Measurements from ENCODE around the gene TAOK1. TPM values are rescaled to one million over a fixed set of nuclear protein-coding genes. Genes with fewer than 3 reads are reported as not detected.
"Not testable (repeated sequence)": the region's sequence is repeated elsewhere in the genome, so short reads cannot be mapped to it uniquely, and the experiment has no call there.

Gene TAOK1
- polyA plus RNA-seq, 1 donor, result 32.3 TPM

DNA sequence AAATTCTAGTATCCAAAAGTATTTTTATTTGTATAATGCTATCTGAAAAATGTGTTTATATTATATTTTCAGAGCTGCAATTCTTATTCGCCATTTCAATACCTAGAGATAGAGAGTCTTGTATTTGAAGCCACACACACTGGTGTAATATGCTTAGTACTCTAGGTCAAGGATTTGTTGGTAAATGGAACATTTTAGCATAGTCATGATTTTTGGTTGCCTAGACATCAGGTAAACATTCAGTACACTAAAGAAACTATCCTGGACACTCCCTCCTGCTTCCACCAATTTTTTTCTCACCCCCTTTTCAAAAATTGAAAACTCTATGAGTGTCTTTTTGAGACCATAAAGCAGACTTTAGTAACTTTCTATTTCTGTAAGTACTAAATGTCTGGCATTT lies 155.9 kb downstream of the TAOK1 start:
- no peak for DNase-seq (ENCODE audit: low read depth)

DNA sequence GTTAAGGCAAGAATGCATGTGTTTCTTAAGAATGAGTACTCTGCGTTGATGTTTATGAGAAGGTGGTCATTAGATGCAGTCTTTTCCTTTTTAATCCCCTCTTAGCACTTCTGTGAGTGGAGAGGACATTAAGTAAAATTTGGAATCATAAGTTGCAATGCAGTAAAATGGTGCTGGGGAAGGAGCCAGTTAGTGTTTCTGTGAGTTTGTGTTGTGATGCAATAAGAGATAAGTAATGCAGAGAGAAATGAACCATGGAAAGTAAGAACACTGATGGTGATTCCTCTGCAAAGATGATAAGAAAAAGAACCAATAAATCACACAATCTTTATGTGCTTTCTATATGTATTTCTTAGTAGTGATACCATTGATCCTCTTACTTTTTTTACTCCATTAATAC lies 156.7 kb downstream of the TAOK1 start:
- DNase-seq (ENCODE audit: low read depth), result no peak

DNA sequence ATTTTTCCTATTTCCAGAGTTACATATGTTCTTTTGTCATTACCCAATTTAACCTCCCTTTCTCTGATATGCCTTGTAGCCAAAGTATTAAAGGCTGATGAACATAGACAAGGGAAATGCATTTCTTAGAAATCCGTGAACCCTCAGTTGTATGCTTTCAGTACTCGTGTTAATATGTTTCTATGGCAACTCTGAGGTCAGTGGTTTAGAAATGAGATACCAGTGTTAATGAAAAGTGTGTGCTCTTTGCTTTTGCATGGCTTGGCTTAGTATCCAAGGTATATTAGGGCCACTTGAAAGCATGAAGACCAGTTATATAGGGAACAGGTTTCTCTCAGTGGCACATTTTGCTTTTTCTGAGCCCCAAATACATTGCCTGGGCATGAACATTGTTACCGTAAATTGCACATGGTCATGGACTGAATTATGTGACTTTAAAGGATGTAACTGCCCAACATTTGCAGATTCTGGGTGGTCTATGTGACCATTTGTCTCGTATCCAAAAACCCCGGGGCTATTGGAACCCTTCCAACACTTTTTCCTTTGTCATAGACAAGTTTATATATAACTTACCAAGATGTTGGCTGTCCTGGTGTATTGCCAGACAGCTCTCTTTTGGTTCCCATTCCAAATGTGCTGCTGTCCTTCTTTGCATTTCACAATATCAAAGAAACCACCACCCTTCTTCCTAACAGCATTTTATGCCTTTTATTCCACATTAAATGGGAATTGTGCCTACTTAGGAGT lies 159.2 kb downstream of the TAOK1 start:
- no peak for DNase-seq (ENCODE audit: low read depth)

DNA sequence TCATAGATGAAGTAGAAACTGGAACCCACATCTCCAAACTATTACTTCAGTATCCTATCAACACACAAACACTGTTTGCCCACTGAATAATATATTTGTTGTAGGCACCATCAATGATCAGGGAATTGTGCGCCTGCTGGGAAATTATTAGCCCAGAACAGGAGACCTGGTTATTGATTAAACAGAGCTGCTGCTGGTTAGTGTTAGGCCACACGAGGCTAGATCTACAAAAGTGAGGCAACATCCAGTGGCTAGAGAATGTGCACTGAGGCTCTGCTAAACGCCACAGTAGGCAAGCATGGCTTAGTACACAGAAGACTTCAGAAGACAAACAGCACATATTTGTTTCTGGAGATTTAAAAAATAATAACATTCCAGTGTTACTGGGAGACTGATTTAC lies 165.7 kb downstream of the TAOK1 start:
- no peak for DNase-seq (ENCODE audit: low read depth)

DNA sequence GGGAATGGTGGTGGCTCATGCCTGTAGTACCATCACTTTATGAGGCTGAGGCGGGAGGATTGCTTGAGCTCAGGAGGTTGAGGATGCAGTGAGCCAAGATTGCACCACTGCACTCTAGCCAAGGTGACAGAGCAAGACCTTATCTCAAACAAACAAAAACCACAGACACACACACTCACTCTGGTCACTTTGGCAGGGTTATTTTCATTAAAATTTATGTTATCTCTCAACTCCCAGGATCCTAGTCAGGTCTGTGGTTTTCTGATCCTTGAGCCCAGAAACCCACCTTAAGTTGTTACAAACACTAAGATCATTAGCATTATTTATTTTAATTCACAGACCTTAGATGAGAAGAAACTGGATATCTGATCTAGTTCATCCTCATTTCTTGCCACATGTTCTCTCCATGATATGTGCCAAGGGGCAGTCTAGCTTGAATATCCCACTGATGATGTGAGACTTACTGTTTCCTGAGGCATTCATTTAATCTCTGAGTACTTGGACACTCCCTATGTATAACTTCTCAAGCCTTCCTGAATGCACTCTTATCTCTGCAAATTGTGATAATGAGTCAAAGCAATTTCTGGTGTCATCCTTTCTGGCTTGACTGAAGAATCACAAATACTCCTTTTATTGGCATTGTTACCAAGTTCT lies 167.0 kb downstream of the TAOK1 start:
- no peak for DNase-seq (ENCODE audit: low read depth)

DNA sequence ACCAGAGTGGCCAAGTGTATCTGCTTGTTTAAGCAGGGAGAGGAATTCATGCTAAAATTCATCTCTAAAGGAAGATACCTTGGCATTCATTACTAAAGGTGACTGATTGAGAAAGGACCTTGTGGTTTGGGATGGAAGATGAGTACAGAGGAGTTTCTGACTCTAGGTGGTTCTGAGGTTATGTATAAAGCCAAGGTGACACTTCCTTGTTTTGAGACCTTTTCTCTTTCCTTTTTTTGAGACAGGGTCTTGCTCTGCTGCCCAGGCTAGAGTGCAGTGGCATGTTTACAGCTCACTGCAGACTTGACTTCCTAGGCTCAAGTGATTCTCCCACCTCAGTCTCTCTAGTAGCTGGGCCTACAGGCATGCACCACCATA lies 167.6 kb downstream of the TAOK1 start:
- DNase-seq (ENCODE audit: low read depth), result no peak

DNA sequence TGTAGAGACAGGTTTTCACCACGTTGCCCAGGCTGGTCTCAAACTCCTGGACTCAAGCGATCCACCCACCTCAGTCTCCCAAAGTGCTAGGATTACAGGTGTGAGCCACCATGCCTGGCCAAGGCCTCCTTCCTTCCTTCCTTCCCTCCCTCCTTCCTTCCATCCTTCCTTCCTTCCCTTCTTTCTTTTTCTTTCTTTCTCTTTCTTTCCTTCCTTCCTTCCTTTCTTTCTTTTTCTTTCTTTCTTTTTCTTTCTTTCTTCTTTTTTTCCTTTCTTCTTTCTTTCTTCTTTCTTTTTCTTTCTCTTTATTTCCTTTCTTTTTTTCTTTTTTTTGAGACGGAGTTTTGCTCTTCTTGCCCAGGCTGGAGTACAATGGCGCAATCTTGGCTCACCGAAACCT lies 168.0 kb downstream of the TAOK1 start:
- not testable (repeated sequence) for DNase-seq (ENCODE audit: low read depth)

DNA sequence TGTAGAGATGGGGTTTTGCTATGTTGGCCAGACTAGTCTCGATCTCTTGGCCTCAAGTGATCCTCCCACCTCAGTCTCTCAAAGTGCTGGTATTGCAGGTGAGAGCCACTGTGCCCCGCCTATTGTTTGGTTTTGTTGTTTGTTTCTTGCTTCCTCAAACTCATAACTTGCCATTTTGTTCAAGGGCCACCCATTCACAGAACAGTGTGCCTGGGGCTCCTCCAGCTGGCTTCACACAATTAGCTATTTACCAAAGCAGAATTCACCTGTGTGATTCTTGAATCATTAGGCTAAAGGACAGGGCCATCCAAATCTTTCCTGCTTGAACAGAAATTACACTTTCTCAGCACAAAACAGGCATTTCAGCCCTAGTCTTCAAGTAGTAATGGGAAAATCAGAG lies 169.5 kb downstream of the TAOK1 start:
- DNase-seq (ENCODE audit: low read depth), result no peak

DNA sequence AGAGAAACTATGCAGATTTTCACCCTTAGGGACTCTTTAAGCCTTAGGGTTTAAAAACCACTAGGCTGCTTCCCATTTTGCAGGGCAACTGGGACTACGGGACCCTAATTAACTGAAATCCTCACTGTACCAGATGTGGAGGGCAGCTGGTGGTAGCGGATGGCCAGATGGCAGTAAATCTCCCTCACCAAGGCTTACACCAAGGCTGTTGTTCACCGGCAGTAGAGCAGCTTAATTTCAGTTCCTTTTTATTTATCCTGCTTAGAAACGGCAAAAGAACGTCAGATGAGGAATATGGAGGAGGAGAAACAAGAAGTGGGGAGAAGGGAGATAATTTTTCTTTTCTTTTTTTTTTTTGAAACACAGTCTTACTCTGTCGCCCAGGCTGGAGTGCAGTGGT lies 170.2 kb downstream of the TAOK1 start:
- no peak for DNase-seq (ENCODE audit: low read depth)

DNA sequence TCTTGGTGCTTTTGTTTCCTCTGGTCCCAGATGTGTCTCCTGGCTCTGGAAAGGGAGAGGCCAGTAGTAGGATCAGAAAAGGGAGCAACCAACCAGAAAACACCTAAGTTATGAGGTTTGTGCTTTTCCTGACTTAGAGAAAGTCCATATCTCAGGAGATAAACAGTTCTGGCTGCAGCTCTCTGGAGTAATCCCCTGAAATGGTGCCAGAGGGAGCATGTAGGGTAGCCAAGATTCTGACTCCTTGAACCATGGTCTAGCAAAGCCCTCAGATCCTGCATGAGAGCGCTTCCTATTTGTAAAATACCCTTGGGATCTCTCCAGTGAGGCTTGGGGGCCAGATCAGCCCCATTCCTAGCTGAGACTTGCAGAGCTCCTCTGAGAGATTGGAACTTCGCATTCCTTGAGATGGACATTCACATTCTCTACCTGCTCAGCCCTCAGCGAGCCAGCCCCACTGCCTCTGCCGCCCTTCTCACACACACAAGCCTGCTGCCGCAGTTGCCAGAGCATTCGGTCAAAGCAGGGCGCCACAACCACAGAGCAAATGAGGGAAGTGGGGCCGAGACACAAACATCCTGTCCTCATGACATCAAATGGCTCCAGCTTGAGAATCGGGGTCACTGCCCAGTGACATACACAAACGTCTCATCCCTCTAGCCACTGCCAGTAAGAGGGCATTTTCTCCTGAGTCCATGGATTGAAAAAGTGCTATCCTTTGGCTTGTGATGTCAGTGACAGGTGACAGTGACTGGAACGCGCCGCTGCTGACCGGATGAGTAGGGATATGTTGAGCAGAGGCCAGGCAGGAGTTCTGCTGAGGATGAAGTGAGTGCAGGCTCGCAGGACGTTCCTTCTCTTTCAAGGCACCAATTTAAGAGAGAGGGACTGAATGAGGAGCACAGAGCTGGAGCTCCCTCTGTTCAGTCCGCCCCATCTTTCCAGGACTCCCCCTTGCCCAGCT lies 171.7 kb downstream of the TAOK1 start:
- no peak for DNase-seq (ENCODE audit: low read depth)

DNA sequence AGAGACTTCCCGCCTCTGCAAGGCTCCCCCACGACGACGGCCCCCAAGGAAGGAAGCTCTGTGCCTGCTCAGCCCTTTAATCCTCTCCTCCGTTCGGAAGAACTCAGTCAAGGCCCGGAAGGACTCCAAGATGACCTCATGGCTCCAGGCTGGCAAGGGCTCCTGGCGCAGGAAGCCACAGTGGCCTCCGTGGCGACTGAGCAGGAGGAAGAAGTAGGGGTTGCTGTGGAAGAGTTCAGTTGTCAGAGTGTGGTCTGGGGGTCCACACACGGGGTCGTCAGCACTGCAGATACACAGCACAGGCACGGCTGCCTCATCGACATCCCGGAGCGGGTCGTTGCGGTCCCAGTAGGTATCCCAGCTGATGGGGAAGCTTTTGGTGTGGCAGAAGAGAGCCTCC lies 172.5 kb downstream of the TAOK1 start:
- DNase-seq (ENCODE audit: low read depth), result no peak

DNA sequence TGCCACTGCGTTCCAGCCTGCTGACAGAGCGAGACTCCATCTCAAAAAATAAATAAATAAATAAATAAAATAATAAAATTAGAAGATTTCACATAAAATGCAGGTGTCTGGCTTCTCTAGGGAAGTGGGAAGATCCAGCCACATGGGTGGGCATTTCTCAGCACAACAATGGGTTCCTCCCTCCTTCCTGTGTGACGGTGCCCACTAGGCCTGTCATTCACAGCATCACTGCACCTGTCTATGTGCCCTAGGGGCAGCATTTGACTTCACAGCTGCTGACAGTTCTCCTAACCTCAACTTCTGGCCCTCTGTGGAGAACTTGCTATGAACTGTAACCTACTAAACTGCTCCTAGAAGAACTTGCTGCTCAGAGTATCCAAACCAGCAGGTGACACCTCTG lies 173.7 kb downstream of the TAOK1 start:
- no peak for DNase-seq (ENCODE audit: low read depth)

DNA sequence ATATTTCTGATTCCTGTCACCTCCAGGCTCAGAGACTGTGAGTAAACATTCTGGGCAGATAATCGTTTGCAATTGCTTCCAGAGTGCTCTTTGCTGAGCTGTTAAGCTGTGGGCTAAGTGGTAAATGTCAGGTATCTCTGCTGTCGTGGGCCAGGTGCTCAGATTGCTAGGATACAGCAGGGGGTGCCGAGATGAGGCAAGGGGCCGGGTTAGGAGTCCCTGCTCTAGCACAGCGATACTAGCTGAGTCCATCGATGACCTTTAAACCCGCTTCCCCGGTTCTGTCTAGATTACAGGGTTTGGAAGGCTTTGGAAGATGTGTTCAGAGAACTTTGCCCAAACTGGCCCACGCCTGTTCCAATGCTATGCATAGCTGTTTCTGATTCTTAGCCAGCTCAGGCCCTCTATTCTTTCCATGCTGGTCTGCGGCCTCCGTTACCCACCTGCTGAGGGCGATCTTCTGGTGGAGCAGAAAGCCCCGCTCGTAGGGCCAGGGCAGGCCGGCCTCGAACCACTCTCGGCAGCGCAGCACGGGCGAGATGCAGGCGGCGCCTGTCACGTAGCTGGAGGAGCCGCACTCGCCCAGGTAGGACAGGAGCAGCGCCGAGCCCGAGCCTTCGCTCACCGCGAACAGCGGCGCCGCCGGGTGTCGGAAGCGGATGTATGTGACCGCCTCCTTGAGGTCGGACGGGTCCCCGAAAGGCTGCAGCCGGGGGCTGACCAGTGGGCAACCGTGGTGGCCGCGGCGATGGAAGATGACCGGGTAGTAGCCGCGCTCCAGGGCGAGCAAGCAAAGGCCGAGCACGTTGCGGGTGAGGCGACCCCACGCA lies 175.7 kb downstream of the TAOK1 start:
- DNase-seq (ENCODE audit: low read depth), result no peak

DNA sequence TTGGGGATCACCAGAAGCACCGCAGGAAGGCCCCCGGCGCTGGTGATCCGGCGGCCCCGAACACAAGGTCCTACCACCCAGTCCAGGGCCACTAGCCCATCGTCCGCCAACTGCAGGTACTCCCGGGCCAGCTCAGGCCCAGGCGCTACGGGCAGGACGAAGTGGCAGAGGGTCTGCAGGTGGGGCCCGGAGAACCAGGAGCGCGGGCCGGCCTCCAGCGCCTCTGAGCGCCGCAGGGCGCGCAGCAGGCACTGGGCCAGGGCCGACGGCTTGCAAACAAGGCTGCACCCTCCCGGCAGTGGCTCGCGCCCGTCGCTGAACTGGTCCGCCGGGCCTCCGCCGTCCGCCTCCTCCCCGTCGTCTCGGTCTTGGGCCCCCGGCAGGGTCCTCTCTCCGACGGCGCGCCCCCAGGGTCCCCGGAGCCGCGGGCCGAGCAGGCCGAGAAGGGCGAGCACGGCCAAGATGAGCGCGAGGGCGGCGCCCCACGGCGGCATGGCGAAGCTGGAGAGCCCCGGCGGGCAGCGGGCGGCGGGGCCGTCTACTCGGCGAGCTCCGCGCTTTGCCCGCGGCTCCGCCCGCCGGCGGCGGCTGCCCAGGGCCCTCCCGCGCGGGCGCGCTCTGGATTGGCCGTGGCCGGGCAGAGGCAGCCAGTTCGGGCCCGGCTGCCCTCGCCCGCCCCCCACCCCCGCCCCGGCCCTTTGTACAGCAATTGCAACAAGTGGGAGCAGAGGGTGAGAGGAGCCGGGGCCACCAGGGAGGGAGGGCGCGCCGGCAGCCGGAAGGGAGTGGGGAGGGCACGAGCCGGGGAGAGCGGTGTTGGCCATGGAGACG lies 176.5 kb downstream of the TAOK1 start, which contains the start of gene ABHD15:
ABHD15 (minus strand) TSS at position 565 of the 831 bp plus-strand sequence; CDS start at position 494, 71 bp downstream.
- no peak for DNase-seq (ENCODE audit: low read depth)

DNA sequence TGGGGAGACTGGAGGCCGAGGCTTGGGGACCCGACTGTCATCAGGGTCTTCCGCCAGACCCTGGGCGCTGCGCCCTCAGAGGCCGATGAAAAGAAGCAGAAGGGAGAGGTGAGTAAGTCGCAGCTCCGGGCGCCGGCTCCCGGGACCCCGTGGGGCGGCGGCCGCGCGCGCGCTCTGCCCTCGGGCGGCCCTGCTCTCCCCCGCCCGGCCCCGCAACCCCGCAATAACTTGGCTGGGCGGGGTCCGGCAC lies 177.1 kb downstream of the TAOK1 start:
- no peak for DNase-seq (ENCODE audit: low read depth)

DNA sequence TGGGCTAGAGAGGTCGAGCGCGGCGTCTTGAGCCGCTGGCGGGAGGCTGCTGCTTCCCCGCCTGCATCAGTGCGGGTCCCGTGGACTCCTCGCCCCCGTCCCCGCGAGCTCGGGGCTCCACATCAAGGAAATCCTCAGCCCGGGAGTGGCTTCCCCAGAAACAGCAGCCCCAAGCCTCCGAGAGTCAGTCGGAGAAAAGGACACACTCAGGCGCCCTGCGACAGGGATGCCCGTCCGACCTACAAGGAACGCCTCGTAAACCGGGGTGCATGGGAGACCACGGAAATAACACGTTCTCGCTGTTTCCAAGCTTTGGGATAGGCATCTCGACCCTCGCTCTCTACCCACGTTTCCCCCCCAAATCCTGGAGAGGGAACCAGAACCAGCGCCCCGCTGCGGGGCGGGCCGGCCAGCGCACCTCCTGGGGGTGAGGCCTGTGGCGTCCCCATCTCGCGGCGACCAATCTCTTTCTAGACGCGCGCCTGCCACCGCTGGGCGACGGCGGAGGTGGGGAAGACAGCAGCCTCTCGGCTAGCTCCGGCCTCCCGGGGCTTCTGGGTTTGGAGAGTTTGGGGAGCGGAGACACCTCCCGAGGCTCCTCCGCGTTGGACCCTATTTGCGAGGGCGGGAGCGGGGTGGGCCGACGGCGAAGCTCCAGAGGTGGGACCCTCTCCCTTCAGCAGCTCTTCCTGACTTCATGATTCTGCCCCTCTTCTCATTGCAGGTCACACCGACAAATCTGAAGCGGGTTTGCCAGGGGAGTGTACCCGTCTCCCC lies 177.6 kb downstream of the TAOK1 start:
- DNase-seq (ENCODE audit: low read depth), result no peak

DNA sequence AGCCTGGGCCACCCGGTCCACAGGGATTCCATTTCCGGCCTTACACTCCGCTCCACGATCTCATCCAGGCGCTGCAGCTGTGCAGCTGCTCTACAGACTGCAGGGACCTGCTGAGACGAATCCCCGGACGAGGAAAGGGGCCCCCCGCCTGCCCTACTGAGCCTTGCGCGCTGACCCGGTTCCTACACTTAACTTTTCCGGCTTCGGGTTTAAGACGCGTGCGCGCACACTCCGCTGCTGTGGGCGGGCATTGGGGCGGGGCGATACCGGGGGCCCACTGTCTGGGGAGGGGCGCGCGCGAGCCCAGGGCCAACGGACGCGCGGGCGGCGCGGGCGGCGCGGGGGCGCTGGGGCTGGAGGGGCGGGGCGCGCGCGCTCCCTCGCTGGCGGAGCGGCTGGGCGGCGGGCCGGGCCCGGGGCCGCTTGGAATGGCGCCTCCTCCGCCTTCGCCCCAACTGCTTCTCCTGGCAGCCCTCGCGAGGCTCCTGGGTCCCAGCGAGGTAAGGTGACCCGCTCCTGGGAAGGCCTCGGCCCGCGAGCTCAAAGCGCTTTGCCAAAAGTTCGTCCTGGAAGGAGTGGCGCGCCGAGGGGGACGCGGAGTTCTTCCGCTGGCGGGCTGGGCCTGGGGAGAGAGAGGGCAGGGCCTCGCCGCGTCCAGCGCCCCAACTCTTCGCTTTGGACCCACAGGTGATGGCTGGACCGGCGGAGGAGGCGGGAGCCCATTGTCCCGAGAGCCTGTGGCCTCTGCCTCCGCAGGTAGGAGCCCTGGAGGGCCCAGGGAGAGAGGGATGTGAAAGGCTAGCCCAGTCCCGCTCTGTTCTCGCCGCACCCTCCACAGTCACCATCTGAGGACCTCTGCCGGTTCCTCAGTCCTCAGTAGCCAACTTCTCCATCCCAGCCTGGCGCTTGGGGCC lies 178.4 kb downstream of the TAOK1 start, which contains the start of gene TP53I13:
TP53I13 (plus strand) TSS at position 371 of the 914 bp plus-strand sequence; CDS start at position 429, 58 bp downstream.
- no peak for DNase-seq (ENCODE audit: low read depth)

DNA sequence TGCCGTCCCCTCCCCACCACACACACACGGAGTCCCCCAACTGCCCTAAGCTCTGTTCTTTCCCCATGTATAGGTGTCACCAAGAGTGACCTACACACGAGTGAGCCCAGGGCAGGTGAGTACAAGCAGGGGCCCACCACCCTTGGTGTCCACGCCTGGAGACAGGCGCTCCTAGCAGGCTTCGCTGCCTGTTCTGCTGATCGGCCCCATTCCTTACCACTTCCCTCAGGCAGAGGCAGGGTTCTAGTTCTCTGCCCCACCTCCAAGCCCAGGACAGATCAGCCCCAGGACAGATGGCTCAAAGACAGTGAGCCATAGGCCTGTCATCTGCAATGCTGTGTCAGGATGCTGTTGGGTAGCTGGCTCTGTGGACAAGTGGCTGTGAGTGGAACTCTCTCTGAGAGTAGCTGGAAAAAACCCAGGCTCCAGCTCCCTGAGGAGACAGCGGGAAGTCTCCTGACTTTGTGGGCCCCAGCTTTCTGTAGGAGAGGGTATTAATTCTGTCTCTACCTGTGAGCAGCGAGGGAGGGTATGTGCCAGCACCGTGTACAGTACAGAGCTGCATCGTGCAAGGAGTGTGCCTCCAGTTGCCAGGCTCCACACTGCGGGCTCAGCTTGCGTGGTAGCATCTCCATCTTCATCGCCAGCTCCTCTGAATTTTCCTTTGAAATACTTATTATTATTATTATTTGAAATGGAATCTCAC lies 179.2 kb downstream of the TAOK1 start:
- no peak for DNase-seq (ENCODE audit: low read depth)

Data from forelimb muscle (tissue), 1 donor.